ENCODE data around the gene GPR27. TPM values are rescaled to one million over a fixed set of nuclear protein-coding genes. Genes with fewer than 3 reads are reported as not detected.

GPR27 gene
- total RNA-seq, 1 donor from 2014 or later: 16.1 TPM

DNA sequence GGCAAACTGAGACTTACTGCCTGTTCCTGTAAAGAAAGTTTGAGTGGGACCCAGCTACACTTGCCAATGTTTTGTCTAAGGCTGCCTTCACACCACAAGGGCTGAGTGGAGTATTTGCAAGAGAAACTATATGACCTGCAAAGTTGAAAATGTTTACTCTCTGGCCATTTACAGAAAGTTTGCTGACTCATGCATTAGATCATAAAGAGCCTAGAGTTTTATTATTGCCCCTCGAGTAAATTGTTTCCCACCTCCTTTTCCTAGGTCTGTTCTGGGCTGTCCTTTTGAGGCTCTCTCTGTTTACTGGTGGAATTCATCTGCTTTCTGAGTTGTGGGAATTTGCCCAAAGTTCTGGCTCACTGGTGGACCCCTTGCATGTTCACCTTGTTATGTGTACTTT lies 38.0 kb downstream of the GPR27 start:
- Mint-ChIP-seq H3K27me3 (ENCODE audit: low read depth) (peaks cover 41% of the 10 kb centered on the region), H3K9me3 (no peaks in the 10 kb centered on the region), H3K4me3 (no peak overlapping the region), H3K27ac (no peak overlapping the region), H3K4me1 (peaks cover 3% of the 10 kb centered on the region), H3K36me3 (no peaks in the 10 kb centered on the region)
- no peak for DNase-seq (ENCODE audit: low spot score in 2 of 2, unreplicated experiment in 2 of 2)
- TF ChIP-seq, protein P1, sequence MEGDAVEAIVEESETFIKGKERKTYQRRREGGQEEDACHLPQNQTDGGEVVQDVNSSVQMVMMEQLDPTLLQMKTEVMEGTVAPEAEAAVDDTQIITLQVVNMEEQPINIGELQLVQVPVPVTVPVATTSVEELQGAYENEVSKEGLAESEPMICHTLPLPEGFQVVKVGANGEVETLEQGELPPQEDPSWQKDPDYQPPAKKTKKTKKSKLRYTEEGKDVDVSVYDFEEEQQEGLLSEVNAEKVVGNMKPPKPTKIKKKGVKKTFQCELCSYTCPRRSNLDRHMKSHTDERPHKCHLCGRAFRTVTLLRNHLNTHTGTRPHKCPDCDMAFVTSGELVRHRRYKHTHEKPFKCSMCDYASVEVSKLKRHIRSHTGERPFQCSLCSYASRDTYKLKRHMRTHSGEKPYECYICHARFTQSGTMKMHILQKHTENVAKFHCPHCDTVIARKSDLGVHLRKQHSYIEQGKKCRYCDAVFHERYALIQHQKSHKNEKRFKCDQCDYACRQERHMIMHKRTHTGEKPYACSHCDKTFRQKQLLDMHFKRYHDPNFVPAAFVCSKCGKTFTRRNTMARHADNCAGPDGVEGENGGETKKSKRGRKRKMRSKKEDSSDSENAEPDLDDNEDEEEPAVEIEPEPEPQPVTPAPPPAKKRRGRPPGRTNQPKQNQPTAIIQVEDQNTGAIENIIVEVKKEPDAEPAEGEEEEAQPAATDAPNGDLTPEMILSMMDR (IDR thresholded peaks at IDR 0.05; ENCODE audit: unreplicated experiment): no peak

DNA sequence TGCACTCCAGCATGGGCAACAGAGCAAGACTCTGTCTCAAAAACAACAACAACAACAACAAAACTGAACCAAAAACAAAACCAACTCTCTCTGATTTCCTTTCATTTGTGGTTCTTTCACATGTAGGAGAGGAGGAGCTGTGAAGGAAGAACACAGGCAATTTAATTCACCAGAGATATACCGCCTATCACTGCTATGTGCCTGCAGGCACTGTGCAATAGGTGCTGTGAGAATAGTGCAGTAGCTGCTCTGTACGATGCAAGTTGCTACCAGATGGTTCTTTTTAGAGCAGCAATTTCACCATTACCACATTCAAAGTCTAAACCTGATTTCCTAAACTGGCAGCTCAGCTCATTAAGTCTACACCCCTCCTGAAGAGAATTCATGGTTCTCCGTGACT lies 42.6 kb downstream of the GPR27 start:
- no peaks in the 10 kb centered on the region for H3K9me3 Mint-ChIP-seq
- H3K27me3 Mint-ChIP-seq (ENCODE audit: low read depth): peaks cover 37% of the 10 kb centered on the region
- no peak for DNase-seq (ENCODE audit: low spot score in 2 of 2, unreplicated experiment in 2 of 2)
- H3K4me3 Mint-ChIP-seq: no peak overlapping the region
- no peak overlapping the region for H3K27ac Mint-ChIP-seq
- H3K36me3 Mint-ChIP-seq: no peaks in the 10 kb centered on the region
- TF ChIP-seq, protein P1 (IDR thresholded peaks at IDR 0.05; ENCODE audit: unreplicated experiment): no peak
- peaks cover 3% of the 10 kb centered on the region for H3K4me1 Mint-ChIP-seq

DNA sequence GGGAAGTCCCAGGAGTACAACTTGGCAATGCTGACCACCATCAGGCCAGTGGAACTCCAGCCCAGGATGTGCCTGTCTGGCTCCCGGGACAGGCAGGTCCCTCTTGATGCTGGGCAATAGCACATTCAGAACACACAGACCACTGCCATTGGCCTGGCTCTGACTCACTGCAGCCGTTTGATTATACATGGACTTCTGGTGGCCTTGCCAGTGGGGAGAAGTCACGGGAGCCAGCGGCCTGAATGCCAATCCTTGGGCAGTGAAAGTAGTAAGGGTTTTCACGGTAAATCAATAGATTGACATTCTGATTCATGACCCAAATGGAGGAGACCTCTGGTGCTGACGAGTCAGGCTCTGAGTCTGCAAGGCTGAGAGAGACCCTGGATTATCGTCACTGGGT lies 43.8 kb downstream of the GPR27 start:
- H3K27me3 Mint-ChIP-seq (ENCODE audit: low read depth): peaks cover 41% of the 10 kb centered on the region
- no peaks in the 10 kb centered on the region for H3K36me3 Mint-ChIP-seq
- H3K4me3 Mint-ChIP-seq: no peak overlapping the region
- DNase-seq (ENCODE audit: low spot score in 2 of 2, unreplicated experiment in 2 of 2): no peak
- peaks cover 3% of the 10 kb centered on the region for H3K4me1 Mint-ChIP-seq
- H3K9me3 Mint-ChIP-seq: no peaks in the 10 kb centered on the region
- H3K27ac Mint-ChIP-seq: no peak overlapping the region
- TF ChIP-seq, protein P1 (IDR thresholded peaks at IDR 0.05; ENCODE audit: unreplicated experiment): no peak

DNA sequence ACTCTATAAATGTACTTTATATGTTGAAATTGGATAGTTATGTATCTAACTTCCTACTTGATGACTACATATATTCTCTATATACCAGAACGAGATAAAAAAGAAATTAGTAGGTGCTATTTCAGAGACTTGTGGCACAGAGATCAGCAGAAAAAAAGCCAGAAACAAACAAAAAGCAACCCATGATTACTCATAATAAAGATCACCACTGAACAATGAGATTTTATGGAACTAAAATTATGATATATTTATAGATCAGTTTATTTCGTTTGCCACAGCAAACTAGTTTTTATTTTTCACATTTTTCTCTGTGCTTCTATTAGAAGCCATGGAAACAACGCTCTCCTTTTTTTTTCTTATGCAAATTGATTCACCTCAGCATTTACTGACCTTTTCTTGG lies 46.4 kb downstream of the GPR27 start:
- H3K27me3 Mint-ChIP-seq (ENCODE audit: low read depth): peaks cover 32% of the 10 kb centered on the region
- TF ChIP-seq, protein P1 (IDR thresholded peaks at IDR 0.05; ENCODE audit: unreplicated experiment): no peak
- no peak overlapping the region for H3K27ac Mint-ChIP-seq
- H3K9me3 Mint-ChIP-seq: no peaks in the 10 kb centered on the region
- H3K36me3 Mint-ChIP-seq: no peaks in the 10 kb centered on the region
- no peak overlapping the region for H3K4me3 Mint-ChIP-seq
- H3K4me1 Mint-ChIP-seq: peaks cover 3% of the 10 kb centered on the region
- DNase-seq (ENCODE audit: low spot score in 2 of 2, unreplicated experiment in 2 of 2): no peak

DNA sequence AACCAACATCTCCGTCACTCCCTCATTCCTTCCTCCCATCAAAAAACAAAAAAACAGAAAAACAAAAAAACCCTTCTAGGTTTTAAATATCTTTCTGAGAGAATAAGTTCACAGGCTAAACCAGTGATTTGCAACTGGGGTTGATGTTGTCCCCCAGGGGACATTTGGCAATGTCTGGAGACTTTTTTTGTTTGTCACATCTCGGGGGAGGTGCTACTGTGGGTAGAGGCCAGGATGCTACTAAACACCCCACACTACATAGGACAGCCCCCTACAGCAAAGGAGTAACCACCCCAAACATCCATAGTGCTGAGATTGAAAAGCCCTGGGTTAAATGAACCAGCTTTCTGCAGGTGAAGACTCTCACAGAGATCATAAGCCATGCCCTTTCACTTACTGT lies 48.3 kb downstream of the GPR27 start:
- TF ChIP-seq, protein P1 (IDR thresholded peaks at IDR 0.05; ENCODE audit: unreplicated experiment): no peak
- H3K4me3 Mint-ChIP-seq: no peak overlapping the region
- peaks cover 21% of the 10 kb centered on the region for H3K27me3 Mint-ChIP-seq (ENCODE audit: low read depth)
- H3K9me3 Mint-ChIP-seq: no peaks in the 10 kb centered on the region
- H3K36me3 Mint-ChIP-seq: no peaks in the 10 kb centered on the region
- no peak for DNase-seq (ENCODE audit: low spot score in 2 of 2, unreplicated experiment in 2 of 2)
- H3K27ac Mint-ChIP-seq: no peak overlapping the region
- no peaks in the 10 kb centered on the region for H3K4me1 Mint-ChIP-seq

DNA sequence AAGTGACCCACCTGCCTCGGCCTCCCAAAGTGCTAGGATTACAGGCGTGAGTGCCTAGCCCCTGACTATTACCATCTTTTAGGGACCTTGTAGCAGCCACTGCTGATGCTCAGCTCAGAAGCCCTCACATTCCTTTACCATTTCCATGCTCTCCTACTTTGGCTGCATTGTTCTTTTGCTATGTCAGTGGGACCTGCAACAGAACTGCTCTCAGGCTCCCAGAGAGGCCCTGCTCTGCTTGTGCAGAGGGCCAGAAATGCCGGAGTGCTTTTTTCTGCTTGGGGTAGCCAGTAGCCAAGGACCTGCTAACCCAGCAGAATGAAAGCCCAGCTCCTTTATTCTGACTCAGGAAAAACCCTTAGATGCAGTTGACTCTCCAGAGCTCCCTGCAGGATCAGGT lies 49.6 kb downstream of the GPR27 start:
- no peaks in the 10 kb centered on the region for H3K4me1 Mint-ChIP-seq
- no peak overlapping the region for H3K27ac Mint-ChIP-seq
- no peak for DNase-seq (ENCODE audit: low spot score in 2 of 2, unreplicated experiment in 2 of 2)
- H3K4me3 Mint-ChIP-seq: no peak overlapping the region
- H3K27me3 Mint-ChIP-seq (ENCODE audit: low read depth): peaks cover 21% of the 10 kb centered on the region
- no peaks in the 10 kb centered on the region for H3K9me3 Mint-ChIP-seq
- TF ChIP-seq, protein P1 (IDR thresholded peaks at IDR 0.05; ENCODE audit: unreplicated experiment): no peak
- H3K36me3 Mint-ChIP-seq: no peaks in the 10 kb centered on the region
